Activated CD4-positive, CD25-positive, alpha-beta regulatory T cell treated with anti-CD3 and anti-CD28 coated beads, Interleukin-2, amount 50 U/mL, for 72 hours (primary cell): ENCODE measurements around the gene TPGS1.

Experiments used
- DNase-seq: peaks from one replicate; pipeline ENCODE4 v3.0.0; 2021

Gene TPGS1

GRCh38 chr19:507286-508203, at the start of gene TPGS1:
TPGS1 (plus strand) TSS chr19:507497; CDS start chr19:507507, 10 bp downstream.
- DNase-seq, result peak; percentile 86

GRCh38 chr19:457636-458035, 49.7 kb upstream of the TPGS1 start:
- no peak for DNase-seq

GRCh38 chr19:458091-459042, 48.9 kb upstream of the TPGS1 start:
- no peak for DNase-seq

DNA sequence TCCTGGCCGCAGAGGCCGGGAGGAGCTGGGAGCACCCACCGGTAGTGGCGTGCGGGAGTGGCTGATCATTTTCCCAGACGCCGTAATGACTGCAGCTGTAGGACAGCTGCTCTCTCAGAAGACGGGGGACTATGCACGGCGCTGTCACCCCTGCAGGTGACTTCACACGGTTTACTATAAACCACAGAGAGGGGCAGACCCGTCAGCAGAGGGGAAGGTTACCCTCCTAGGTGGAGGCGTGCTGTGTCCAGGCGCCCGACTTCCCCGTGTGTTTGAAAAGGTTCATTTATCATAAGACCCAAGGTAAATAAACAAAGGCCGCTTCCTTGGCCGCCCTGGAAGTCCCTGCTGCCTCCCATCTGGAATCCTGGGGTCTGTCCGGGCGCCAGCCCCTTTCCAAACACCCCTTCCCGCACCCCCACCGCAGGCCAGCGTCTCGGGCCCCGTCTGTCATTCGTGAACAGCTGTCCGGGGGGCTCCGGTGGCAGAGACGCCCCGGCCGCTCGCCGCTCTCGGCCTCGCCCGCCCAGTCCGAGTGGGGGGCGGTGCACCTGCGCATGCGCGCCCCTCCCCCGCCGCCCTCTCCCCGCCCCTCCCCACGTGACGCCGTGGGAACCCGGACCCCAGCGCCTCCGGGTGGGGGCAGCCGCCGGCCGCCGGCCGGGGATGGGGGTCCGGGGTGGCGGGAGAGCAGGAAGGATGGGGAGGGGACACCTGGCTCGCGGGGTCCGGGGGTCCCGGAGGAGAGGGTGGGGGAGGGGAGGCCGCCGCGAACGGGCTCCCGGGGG, 47.4 kb upstream of the TPGS1 start:
- no peak for DNase-seq

DNA sequence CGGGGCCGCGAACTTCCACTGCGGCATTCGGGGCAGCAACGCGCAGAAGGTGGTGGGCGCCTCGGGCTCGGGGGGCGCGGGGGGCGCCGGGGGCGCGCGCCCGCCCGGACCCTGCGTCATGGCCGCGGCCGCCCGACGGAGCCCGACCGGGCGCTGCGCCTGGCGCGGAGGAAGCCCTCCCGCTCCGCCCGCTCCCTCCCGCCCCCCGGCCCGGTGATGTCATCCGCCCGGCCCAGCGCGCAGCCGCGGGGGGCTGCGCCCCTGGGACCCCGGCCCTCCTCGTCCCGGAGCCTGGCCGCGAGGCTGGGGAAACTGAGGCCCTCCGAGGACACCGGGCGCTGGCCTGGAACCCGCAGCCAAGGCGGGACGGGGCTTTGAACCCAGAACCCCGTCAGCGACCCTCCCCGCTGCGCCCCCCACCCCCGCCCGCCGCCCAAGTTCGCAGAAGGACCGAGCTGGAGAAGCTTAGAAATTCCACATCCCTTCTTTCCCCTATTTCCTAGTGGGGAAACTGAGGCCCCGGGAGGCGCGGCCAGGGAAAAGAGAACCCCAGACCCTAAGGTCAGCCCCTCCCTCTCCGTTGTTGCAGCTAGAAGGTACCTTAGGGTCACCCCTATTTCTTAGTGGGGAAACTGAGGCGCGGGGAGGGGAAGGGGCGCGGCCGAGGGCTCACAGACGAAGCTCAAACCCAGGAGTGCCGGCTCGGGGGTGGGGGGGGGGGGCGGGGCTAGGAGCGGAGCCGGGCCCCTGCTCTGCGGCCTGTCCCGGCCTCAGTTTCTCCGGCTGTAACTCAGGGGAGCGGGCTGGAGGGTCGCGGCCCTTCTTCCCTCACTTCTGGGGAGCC, 46.2 kb upstream of the TPGS1 start, which contains the start of gene SHC2:
TSS of gene SHC2 (minus strand) at position 157 of the 844 bp plus-strand sequence. CDS start at position 120, 37 bp downstream.
- DNase-seq, result no peak

DNA sequence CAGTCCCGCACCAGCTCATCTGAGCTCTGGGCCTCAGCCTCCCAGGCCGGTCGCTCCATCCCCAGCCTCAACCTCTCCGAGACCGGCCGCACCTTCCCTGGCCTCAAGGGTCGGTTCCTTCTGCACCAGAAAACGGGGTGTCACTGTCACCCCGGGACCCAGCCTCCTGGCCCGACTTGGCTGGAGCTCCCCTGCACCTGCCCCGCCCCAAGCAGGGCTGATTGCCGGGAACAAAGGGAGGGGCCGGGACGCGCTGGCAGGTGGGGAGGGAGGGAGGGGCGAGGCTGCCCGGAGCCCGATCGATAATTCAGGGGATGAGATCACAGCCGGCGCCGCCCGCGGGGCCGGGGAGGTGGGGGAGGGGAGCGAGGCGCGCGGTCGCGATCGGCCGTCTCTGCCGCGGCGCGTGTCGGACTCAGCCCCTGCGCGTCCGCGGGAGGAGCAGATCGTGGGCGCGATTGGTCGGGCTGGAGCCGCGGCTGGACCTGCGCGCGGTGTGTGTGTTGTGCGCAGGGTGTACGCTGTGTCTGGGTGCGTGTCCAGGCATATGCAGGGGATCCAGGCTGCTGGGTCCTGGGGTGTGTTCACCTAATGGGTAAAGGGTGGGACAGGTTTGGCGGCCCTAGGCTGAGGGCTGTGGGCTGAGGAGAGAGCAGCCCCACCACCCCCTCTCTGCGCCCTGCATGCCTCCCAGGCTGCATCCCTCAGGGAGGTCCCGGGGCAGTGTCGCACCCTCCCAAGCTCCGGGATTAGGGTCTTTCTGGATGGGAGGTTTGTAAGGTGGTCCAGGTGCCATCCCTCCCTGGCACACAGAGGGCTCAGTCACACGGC, 45.4 kb upstream of the TPGS1 start:
- DNase-seq, result no peak

- DNase-seq, result no peak
Observed at GRCh38 chr19:463483-464207, 43.7 kb upstream of the TPGS1 start.

- no peak for DNase-seq
Observed at GRCh38 chr19:464208-464545, 43.1 kb upstream of the TPGS1 start.

DNA sequence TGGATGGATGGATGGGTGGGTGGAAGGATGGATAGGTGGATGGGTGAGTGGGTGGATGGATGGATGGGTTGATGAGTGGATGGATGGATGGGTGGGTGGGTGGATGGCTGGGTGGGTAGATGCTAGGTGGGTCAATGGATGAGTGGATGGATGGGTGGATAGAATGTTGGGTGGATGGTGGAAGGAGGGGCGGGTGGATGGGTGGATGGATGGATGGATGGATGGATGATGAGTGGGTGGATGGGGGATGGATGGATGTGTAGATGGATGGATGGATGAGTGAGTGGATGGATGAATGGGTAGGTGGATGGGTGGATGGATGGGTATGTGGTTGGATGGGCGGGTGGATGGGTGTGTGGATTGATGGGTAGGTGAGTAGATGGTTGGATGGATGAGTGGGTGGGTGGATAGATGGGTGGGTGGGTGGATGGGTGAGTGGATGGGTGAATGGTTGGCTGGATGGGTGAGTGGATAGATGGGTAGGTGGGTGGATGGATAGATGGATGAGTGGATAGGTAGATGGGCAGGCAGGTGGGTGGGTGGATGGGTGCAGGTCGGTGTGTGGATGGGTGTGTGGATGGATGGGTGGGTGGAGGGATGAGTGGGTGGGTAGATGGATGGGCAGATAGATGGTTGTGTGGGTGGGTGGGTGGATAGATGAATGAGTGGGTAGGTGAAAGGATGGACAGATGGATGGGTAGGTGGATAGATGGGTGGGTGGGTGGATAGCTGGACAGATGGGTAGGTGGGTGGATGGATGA, 42.1 kb upstream of the TPGS1 start:
- no peak for DNase-seq

DNA sequence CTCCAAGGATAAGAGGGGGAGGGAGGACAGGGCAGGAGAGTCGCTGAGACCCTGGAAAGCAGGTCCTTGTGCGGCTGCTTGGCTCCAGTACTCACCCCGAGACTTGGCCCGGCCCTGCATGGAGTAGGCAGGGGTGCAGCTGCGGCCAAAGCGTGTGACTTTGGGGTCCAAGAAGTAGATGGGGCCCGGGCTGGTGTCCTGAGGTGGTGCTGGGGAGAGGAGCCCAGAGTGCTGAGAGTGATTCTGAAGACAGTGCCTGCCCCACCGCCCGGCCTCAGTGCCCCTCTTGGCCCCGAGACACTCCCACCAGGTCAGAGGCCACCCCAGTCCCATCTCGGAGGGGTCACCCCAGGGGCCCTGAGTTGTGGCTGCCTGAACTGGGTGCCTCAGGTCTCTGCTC, 39.7 kb upstream of the TPGS1 start:
- DNase-seq, result no peak

- no peak for DNase-seq
Observed at GRCh38 chr19:468587-469256, 38.6 kb upstream of the TPGS1 start.

- no peak for DNase-seq
Observed at GRCh38 chr19:469833-470232, 37.5 kb upstream of the TPGS1 start.

- no peak for DNase-seq
Observed at GRCh38 chr19:470701-471100, 36.6 kb upstream of the TPGS1 start.

DNA sequence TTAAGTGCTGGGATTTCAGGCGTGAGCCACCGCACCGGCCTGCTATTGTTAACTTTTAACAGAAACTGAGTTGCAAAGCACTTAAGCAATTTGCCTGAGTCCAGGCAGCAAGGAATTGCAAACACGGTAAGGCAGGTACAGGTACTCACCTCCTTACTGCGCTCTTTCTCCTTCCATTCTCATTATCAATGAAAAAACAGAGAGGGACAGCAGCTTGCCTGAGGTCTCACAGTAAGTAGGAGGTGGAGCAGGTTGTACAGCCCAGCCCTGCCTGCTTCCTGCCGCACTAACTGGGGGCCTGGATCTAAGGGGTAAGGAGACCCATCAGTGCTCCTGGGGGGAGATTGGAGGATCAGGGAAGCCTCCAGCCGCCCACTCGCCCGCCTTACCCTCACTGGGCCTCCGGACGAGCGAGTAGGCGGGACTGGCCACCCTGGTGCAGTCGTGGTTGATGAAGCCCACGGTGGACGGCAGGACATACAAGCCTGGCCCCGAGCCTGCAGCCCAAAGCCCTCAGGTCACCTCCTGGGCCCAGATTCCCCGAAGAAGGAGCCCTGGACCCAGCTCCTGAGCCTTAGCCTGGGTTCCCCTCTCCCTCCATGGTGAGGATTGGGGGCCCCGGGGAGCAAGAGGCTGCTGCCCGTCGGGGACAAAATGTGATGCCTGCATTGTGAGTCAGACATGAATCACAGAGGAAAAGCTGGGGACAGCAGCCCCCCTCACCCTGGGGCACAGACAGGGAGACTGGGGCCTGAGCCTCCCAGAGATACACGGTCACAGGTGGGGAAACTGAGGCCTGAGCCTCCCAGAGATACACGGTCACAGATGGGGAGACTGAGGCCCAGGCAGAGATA, 35.1 kb upstream of the TPGS1 start:
- no peak for DNase-seq

DNA sequence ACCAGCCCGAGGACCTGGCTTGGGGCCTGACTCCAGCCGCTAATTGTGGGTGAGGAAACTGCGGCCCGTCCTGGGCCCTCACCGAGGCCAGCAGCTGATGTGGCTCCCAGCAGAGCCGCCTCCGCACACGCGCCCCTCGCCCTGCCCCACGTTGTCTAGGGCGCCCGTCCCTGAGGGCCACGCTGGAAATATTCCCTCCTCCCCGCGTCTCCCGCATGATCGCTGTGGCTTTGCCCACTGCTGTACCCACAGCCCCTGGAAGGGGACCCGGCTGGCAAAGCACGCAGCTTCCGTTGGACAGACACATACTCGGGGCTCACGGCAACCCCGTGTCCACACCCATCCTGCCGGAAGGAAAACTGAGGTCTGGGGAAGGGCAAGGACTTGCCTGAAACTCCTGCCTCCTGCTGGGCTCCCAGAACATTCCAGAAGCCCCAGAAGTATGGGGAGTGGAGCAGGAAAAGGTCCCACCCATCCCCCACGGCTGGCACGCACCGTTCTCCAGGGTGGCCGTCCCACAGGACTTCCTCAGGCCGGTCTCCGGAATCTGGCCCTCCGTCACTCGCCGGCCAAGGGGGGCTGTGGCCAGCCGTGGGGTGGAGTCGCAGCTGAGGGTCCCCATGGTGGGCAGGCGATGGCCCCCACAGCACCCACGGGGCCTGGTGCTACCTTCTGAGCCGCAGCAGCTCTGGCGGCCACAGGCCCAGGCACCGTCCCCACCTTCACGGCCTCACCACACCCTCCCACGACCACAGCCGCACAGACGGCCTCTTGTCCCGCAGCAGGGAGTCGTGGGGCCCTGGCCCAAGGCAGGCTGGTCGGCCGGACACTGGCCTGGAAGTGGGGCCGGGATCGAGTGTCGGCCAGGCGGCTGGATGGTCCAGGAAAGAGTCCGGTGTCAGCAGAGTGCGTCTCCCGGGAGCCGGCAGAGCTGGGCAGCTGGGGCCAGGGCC, 32.9 kb upstream of the TPGS1 start:
- no peak for DNase-seq

DNA sequence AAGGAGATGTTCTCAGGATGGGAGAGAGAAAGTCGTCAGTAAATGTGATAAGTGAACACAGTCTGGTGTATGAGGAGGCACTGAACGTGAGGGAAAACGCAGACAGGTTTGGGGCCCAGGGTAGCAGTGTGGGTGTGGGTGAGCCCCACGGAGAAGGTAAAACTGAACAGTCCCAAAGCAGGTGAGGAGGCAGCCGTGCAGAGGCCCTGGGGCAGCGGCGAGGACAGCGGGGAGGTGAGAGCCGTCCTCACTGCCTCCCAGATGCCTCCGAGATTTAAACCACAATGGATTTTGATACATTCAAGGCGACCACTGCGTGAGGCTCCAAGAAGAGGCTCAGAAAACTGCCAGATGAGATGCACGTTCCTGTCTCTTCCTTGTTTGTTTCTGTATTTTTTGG, 31.9 kb upstream of the TPGS1 start:
- no peak for DNase-seq
